CD4-positive, alpha-beta memory T cell (primary cell): ENCODE data around the gene PMF1. TPM values are rescaled to one million over a fixed set of nuclear protein-coding genes. Genes with fewer than 3 reads are reported as not detected.

Experiments
- CTCF ChIA-PET: fragments of 350-600 bp; sonication (Branson Sonifier 250); formaldehyde crosslinking; loops from one replicate; lab custom pipeline; 2021; ENCODE audit warnings: inconsistent platforms; ENCODE audit not compliant: partially characterized antibody; lab: Charles Lee
- POLR2A ChIA-PET: fragments of 350-600 bp; sonication (Branson Sonifier 250); formaldehyde crosslinking; loops from one replicate; lab custom pipeline; 2021; ENCODE audit not compliant: partially characterized antibody; lab: Charles Lee
- DNase-seq, 5 donors: peaks; one replicate each; pipeline versions ENCODE4 v3.0.0 to v3.0.0-alpha.2; 2020 to 2022; ENCODE audit warnings: mixed read lengths in 1 of 5
- H3K27ac ChIP-seq: one replicate; pipeline ENCODE4 v1.7.0; 2013; ENCODE audit warnings: low read depth, low read length
- H3K27me3 ChIP-seq: 2 replicates; pipeline ENCODE4 v1.7.0; 2013; ENCODE audit warnings: mild to moderate bottlenecking, low read length, moderate library complexity; ENCODE audit not compliant: insufficient read depth
- H3K36me3 ChIP-seq: 2 replicates; pipeline ENCODE4 v1.7.0; 2013; ENCODE audit warnings: mild to moderate bottlenecking, low read length, moderate library complexity; ENCODE audit not compliant: insufficient read depth
- H3K4me1 ChIP-seq: 2 replicates; pipeline ENCODE4 v1.7.0; 2013; ENCODE audit warnings: mild to moderate bottlenecking, low read length, moderate library complexity; ENCODE audit not compliant: insufficient read depth
- H3K4me3 ChIP-seq, 2 donors: one replicate each; pipeline ENCODE4 v1.7.0; 2013; ENCODE audit warnings: low read length in 2 of 2, mild to moderate bottlenecking in 1 of 2
- H3K9me3 ChIP-seq, 2 donors: one replicate each; pipeline ENCODE4 v1.7.0; 2013; ENCODE audit warnings: low read length in 2 of 2, control low read depth in 1 of 2; ENCODE audit not compliant: control insufficient read depth in 1 of 2
- H3K27ac Mint-ChIP-seq, 7 donors: one replicate each; pipeline ENCODE4 v1.8.0; 2020 to 2021; ENCODE audit warnings: mixed read lengths in 7 of 7, mild to moderate bottlenecking in 6 of 7, inconsistent platforms in 3 of 7, moderate library complexity in 3 of 7
- H3K27me3 Mint-ChIP-seq, 2 donors: one replicate each; pipeline ENCODE4 v1.8.0; 2020 to 2021; ENCODE audit warnings: mixed read lengths in 2 of 2
- H3K36me3 Mint-ChIP-seq, 2 donors: one replicate each; pipeline ENCODE4 v1.8.0; 2020 to 2021; ENCODE audit warnings: mixed read lengths in 2 of 2, inconsistent platforms in 1 of 2, mild to moderate bottlenecking in 1 of 2
- H3K4me1 Mint-ChIP-seq, 4 donors: one replicate each; pipeline ENCODE4 v1.8.0; 2020 to 2021; ENCODE audit warnings: mixed read lengths in 4 of 4, mild to moderate bottlenecking in 1 of 4
- H3K4me3 Mint-ChIP-seq, 8 donors: one replicate each; pipeline ENCODE4 v1.8.0; 2020 to 2021; ENCODE audit warnings: mixed read lengths in 8 of 8, mild to moderate bottlenecking in 7 of 8, moderate library complexity in 6 of 8, inconsistent platforms in 3 of 8
- H3K9me3 Mint-ChIP-seq, 8 donors: one replicate each; pipeline ENCODE4 v1.8.0; 2020 to 2021; ENCODE audit warnings: mixed read lengths in 8 of 8, mild to moderate bottlenecking in 5 of 8, inconsistent platforms in 3 of 8, moderate library complexity in 1 of 8
- intact Hi-C: fragments of 100-400 bp; cut with micrococcal nuclease; formaldehyde crosslinking; loops from one replicate; pipeline ENCODE4 v1.15.1; 2023
- polyA plus RNA-seq, 2 donors: library from polyadenylated mRNA; unstranded; fragments of 300-500 nt; fragmentation: Illumina TruSeq; gene quantifications; one replicate each; pipeline ENCODE4 v1.2.3, GENCODE V29; 2021
- total RNA-seq, 2 experiments: library from RNA; stranded (reverse); gene quantifications; one replicate each; pipeline ENCODE4 v1.2.3, GENCODE V29; 2021

Gene PMF1
- total and polyA plus RNA-seq, 4 experiments from 2014 or later = 39.0 to 106 (median 56.8) TPM

- ChIA-PET POLR2A (interaction anchor here (1.1 kb wide), 1 partner anchor 10 kb away, joined by 3 read pairs; no protein-coding TSS in a partner anchor), CTCF (no interaction called here)
- Histone ChIP-seq H3K27me3 (no peaks in the 10 kb centered on the region), H3K4me1 (peaks cover 17% of the 10 kb centered on the region), H3K27ac (no peak overlapping the region), H3K36me3 (peaks cover 23% of the 10 kb centered on the region), H3K4me3 (no peak overlapping the region), H3K9me3 (no peaks in the 10 kb centered on the region)
- intact Hi-C loops = no loop called here
- DNase-seq = no peak
- H3K4me1 Mint-ChIP-seq = peaks cover 10 to 22% (median 13%) of the 10 kb centered on the region in 4 donors
- H3K36me3 Mint-ChIP-seq = peaks cover 10 to 34% of the 10 kb centered on the region in 2 donors
- no peaks in the 10 kb centered on the region for H3K9me3 Mint-ChIP-seq
- peak overlapping the region in 3 of 7 donors; percentile 27 to 78 (median 42) for H3K27ac Mint-ChIP-seq
- no peaks in the 10 kb centered on the region for H3K27me3 Mint-ChIP-seq
- no peak overlapping the region for H3K4me3 Mint-ChIP-seq
These were observed 29.9 kb downstream of the PMF1 start for GRCh38 chr1:156242738-156243137.

DNA sequence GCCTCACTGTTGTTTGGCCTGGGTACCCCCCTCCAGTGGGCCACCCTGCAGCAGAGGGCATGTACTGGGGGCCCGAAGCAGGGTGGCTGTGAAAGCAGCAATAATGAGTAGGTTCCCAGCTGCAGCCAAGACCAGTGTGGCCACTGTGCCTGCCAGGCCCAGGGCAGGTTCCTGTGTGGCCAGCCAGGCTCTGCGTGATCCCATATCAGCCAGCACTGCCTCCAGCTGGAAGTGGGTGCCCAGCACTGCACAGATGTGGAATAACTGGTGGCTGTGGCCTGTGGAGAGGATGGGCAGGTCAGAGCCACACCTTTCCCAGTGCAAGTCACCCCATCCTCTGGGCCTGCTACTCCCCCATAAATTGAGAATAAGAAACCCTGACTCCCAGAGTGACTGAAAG is 31.3 kb downstream of the PMF1 start:
- no peaks in the 10 kb centered on the region for H3K9me3 ChIP-seq
- Mint-ChIP-seq H3K36me3 (peaks cover 5 to 20% of the 10 kb centered on the region in 2 donors), H3K27me3 (no peaks in the 10 kb centered on the region), H3K9me3 (no peaks in the 10 kb centered on the region), H3K4me1 (peaks cover 10 to 22% (median 13%) of the 10 kb centered on the region in 4 donors), H3K4me3 (peak overlapping the region in 4 of 8 donors; percentile 10 to 92 (median 35)), H3K27ac (no peak overlapping the region)
- CTCF ChIA-PET = no interaction called here
- peaks cover 17% of the 10 kb centered on the region for H3K4me1 ChIP-seq
- H3K4me3 ChIP-seq = no peak overlapping the region
- H3K27ac ChIP-seq = no peak overlapping the region
- no peaks in the 10 kb centered on the region for H3K27me3 ChIP-seq
- H3K36me3 ChIP-seq = peaks cover 10% of the 10 kb centered on the region
- intact Hi-C loops = no loop called here
- POLR2A ChIA-PET = interaction anchor here (0.8 kb wide), 1 partner anchor 17 kb away, joined by 3 read pairs; no protein-coding TSS in a partner anchor
- DNase-seq = no peak

DNA sequence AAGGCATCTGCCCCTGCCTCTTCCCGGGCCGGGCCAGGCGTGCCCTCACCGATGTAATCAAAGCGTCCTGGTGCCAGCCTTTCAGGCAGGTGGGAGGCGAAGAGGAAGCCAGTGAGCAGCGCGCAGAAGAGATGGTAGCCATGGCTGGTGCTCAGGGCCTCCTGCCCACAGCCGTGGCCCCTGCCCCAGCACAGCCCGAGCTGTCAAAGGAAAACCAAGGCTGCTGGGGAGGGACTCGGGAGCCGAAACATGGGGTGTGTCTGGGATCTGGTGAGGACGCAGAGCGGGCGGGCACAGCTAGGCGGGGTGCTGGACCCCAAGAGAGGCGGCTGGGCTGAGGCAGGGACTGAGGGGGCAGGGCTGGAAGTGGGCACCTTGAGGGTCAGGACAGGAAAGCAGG is 31.9 kb downstream of the PMF1 start:
- no peaks in the 10 kb centered on the region for H3K9me3 ChIP-seq
- POLR2A ChIA-PET = interaction anchor here (1.5 kb wide), 1 partner anchor 51 kb away, joined by 3 read pairs; the partner anchor contains the start of gene GLMP
- Mint-ChIP-seq H3K27me3 (no peaks in the 10 kb centered on the region), H3K36me3 (peaks cover 4 to 20% of the 10 kb centered on the region in 2 donors), H3K9me3 (no peaks in the 10 kb centered on the region), H3K4me1 (peaks cover 10 to 22% (median 13%) of the 10 kb centered on the region in 4 donors), H3K4me3 (peak overlapping the region; percentile 65 to 92 (median 82)), H3K27ac (peak overlapping the region in 2 of 7 donors; percentile 20 to 70)
- no peak for DNase-seq
- no peak overlapping the region for H3K27ac ChIP-seq
- H3K36me3 ChIP-seq = peaks cover 4% of the 10 kb centered on the region
- intact Hi-C loops = no loop called here
- CTCF ChIA-PET = no interaction called here
- no peaks in the 10 kb centered on the region for H3K27me3 ChIP-seq
- no peak overlapping the region for H3K4me3 ChIP-seq
- peaks cover 17% of the 10 kb centered on the region for H3K4me1 ChIP-seq

GRCh38 chr1:156245451-156246232 is 32.8 kb downstream of the PMF1 start:
- Histone ChIP-seq H3K27me3 (no peaks in the 10 kb centered on the region), H3K9me3 (no peaks in the 10 kb centered on the region), H3K4me3 (peak overlapping the region in 1 of 2 donors; percentile 58), H3K27ac (no peak overlapping the region), H3K36me3 (peaks cover 5% of the 10 kb centered on the region), H3K4me1 (peaks cover 17% of the 10 kb centered on the region)
- H3K4me3 Mint-ChIP-seq = peak overlapping the region; percentile 81 to 92 (median 84)
- peak overlapping the region in 6 of 7 donors; percentile 20 to 87 (median 80) for H3K27ac Mint-ChIP-seq
- H3K4me1 Mint-ChIP-seq = peaks cover 10 to 22% (median 16%) of the 10 kb centered on the region in 4 donors
- POLR2A ChIA-PET = interaction anchor here (0.6 to 1.8 kb wide), 9 partner anchors 20 to 565 kb away, joined by 3 to 17 read pairs (median 3); partner anchors contain the start of genes GLMP, MEF2D, PMF1 and SLC25A44
- intact Hi-C loops = no loop called here
- H3K9me3 Mint-ChIP-seq = no peaks in the 10 kb centered on the region
- CTCF ChIA-PET = interaction anchor here (0.8 to 1.2 kb wide), 3 partner anchors 12 to 116 kb away, joined by 3 read pairs; no protein-coding TSS in a partner anchor
- no peaks in the 10 kb centered on the region for H3K27me3 Mint-ChIP-seq
- peak in 4 of 5 donors; percentile 35 to 43 (median 35) for DNase-seq
- peaks cover 0 to 20% of the 10 kb centered on the region in 2 donors for H3K36me3 Mint-ChIP-seq

DNA sequence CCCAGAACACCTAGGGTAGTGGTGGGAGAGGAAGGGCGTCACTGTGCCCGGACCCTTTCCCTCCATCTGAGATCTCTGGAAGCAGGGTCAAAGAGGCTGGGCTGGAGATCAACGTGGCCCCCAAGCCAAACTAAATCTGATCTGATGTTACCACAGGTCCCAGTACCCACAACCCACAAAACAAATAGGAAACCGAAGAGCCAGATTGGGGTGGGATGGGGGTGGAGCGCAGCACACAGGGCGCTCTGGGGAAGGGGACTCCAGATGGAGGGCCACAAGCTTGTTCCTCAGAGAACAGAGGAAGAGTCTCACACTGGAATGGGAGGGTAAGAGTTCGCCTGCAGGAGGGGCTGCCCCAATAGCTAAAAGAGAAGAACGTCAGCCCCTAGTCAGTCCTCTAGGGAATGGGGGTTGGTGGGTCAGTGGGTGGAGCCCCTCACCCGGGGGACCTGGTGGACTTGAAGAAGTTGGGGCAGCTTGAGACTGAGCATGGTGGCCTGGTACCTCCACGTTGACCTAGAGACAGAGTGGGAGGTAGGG is 33.5 kb downstream of the PMF1 start:
- H3K4me3 Mint-ChIP-seq = peak overlapping the region; percentile 45 to 71 (median 60)
- H3K9me3 Mint-ChIP-seq = no peaks in the 10 kb centered on the region
- peaks cover 0 to 18% of the 10 kb centered on the region in 2 donors for H3K36me3 Mint-ChIP-seq
- Histone ChIP-seq H3K4me1 (peaks cover 21% of the 10 kb centered on the region), H3K9me3 (no peaks in the 10 kb centered on the region), H3K27ac (no peak overlapping the region), H3K4me3 (peak overlapping the region in 1 of 2 donors; percentile 58), H3K27me3 (no peaks in the 10 kb centered on the region), H3K36me3 (peaks cover 11% of the 10 kb centered on the region)
- intact Hi-C loops = no loop called here
- ChIA-PET CTCF (interaction anchor here (0.8 to 1.2 kb wide), 3 partner anchors 11 to 116 kb away, joined by 3 read pairs; no protein-coding TSS in a partner anchor), POLR2A (interaction anchor here (0.6 to 1.8 kb wide), 8 partner anchors 33 to 566 kb away, joined by 3 to 17 read pairs (median 3); partner anchors contain the start of genes GLMP, MEF2D, PMF1 and SLC25A44)
- peak overlapping the region in 6 of 7 donors; percentile 41 to 77 (median 64) for H3K27ac Mint-ChIP-seq
- no peak for DNase-seq
- H3K27me3 Mint-ChIP-seq = no peaks in the 10 kb centered on the region
- peaks cover 10 to 24% (median 18%) of the 10 kb centered on the region in 4 donors for H3K4me1 Mint-ChIP-seq

DNA sequence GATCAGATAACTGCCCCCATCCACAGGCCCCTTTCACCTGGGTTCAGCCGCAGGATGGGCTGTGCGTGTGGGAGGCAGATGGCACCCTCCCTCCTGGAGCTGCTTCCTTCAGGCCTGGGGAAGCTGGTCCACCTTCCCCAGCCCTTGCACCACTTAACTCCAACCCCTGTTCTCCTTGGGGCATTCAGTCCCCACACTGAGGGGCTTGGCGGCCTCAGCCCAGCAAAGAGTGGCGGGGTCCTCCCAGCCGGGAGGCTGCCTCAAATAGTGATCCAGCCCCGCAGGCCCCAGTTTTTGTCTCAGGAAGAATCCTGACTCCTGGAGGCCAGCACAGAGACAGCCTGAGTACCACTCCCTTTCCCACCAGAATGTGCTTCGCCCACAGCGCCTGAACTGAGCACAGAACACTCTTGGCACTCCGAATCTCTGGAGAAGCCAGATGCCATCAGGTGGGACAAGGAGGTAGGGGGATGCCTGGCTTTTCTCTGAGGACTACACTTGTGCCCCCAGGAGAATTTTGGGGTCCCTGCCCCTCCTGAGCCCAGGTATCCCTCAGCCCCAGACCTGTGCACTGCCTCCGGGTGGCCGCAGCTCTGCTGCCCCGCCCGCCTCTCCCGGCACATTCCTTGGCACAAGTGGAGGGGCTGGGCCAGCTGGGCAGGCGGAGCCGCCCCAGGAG is 34.1 kb downstream of the PMF1 start:
- Histone ChIP-seq H3K4me1 (peaks cover 27% of the 10 kb centered on the region), H3K36me3 (peaks cover 17% of the 10 kb centered on the region), H3K27me3 (no peaks in the 10 kb centered on the region), H3K9me3 (no peaks in the 10 kb centered on the region), H3K27ac (no peak overlapping the region), H3K4me3 (no peak overlapping the region)
- Mint-ChIP-seq H3K27ac (peak overlapping the region in 1 of 7 donors; percentile 17), H3K4me1 (peaks cover 10 to 30% (median 20%) of the 10 kb centered on the region in 4 donors), H3K4me3 (peak overlapping the region in 3 of 8 donors; percentile 28 to 71 (median 56)), H3K9me3 (no peaks in the 10 kb centered on the region), H3K36me3 (peaks cover 0 to 18% of the 10 kb centered on the region in 2 donors), H3K27me3 (no peaks in the 10 kb centered on the region)
- intact Hi-C loops = no loop called here
- no peak for DNase-seq
- CTCF ChIA-PET = interaction anchor here (0.8 kb wide), 1 partner anchor 10 kb away, joined by 3 read pairs; no protein-coding TSS in a partner anchor
- POLR2A ChIA-PET = interaction anchor here (0.9 to 1.8 kb wide), 3 partner anchors 34 to 53 kb away, joined by 3 to 17 read pairs (median 3); partner anchors contain the start of genes PMF1, SLC25A44 and SMG5
